B cell (primary cell): Measurements from ENCODE around the gene HMGN4. TPM values are rescaled to one million over a fixed set of nuclear protein-coding genes. Genes with fewer than 3 reads are reported as not detected.

Experiments used
- ATAC-seq: fragments of 200-7000 bp; cut with Tn5 transposase; one replicate; pipeline ENCODE4 v1.10.0; 2021; ENCODE audit warnings: low read depth, mild to moderate bottlenecking, moderate number of reproducible peaks, moderate library complexity
- CTCF ChIA-PET: fragments of 350-600 bp; sonication (Branson Sonifier 250); formaldehyde crosslinking; loops from one replicate; lab custom pipeline; 2021; ENCODE audit warnings: antibody characterized with exemption, inconsistent platforms; lab: Charles Lee
- POLR2A ChIA-PET: fragments of 350-600 bp; sonication (Branson Sonifier 250); formaldehyde crosslinking; loops from one replicate; lab custom pipeline; 2021; ENCODE audit warnings: antibody characterized with exemption; lab: Charles Lee
- DNase-seq: peaks from one replicate; pipeline ENCODE4 v3.0.0; 2013
- H2AFZ ChIP-seq: 2 replicates; pipeline ENCODE4 v1.6.1; 2012; ENCODE audit warnings: mild to moderate bottlenecking, low read depth, low read length; ENCODE audit not compliant: insufficient read depth, poor library complexity, severe bottlenecking
- H3K27ac ChIP-seq, 2 donors: 1 replicate in 1 of 2; 2 replicates in 1 of 2; pipeline ENCODE4 v1.5.1; 2012 to 2013; ENCODE audit warnings: low read length in 2 of 2, mild to moderate bottlenecking in 2 of 2, moderate library complexity in 1 of 2
- H3K27me3 ChIP-seq, 4 experiments: fragments of 200-600 bp in 1 of 4; sonication (generic) in 1 of 4; replicated peaks in 1 of 4; 1 replicate in 2 of 4; 2 replicates in 2 of 4; pipeline versions ENCODE4 v1.6.1 to v1.7.0; 2013 to 2016; ENCODE audit warnings: low read length in 3 of 4, mild to moderate bottlenecking in 2 of 4, mixed read lengths in 1 of 4, moderate library complexity in 1 of 4; ENCODE audit not compliant: insufficient read depth in 4 of 4, control insufficient read depth in 3 of 4; ENCODE audit errors: control extremely low read depth in 1 of 4
- H3K36me3 ChIP-seq, 2 experiments: replicated peaks in 1 of 2; 1 replicate in 1 of 2; 2 replicates in 1 of 2; pipeline versions ENCODE4 v1.6.1 to v1.7.1; 2013; ENCODE audit warnings: low read length in 1 of 2; ENCODE audit not compliant: insufficient read depth in 2 of 2, control insufficient read depth in 1 of 2; ENCODE audit errors: control extremely low read depth in 1 of 2, extremely low read depth in 1 of 2
- H3K4me1 ChIP-seq, 2 donors: fragments of 200-600 bp in 1 of 2; sonication (generic) in 1 of 2; 1 replicate in 1 of 2; 2 replicates in 1 of 2; pipeline versions ENCODE4 v1.5.1 to v1.6.1; 2013 to 2017; ENCODE audit warnings: low read length in 2 of 2; ENCODE audit not compliant: control insufficient read depth in 2 of 2, insufficient read depth in 2 of 2
- H3K4me2 ChIP-seq: replicated peaks from 2 replicates; pipeline ENCODE3; 2012; ENCODE audit warnings: mild to moderate bottlenecking, low read depth, low read length; ENCODE audit not compliant: poor library complexity, severe bottlenecking
- H3K4me3 ChIP-seq, 5 experiments: fragments of 200-600 bp in 1 of 5; sonication (generic) in 1 of 5; 1 replicate in 3 of 5; 2 replicates in 2 of 5; pipeline versions ENCODE4 v1.5.1 to v1.7.0; 2011 to 2016; ENCODE audit warnings: low read length in 4 of 5, mild to moderate bottlenecking in 4 of 5, low read depth in 2 of 5, control low read depth in 1 of 5, moderate library complexity in 1 of 5; ENCODE audit not compliant: insufficient read depth in 1 of 5; ENCODE audit errors: control extremely low read depth in 1 of 5, extremely low read depth in 1 of 5
- H3K79me2 ChIP-seq: fragments of 200-600 bp; sonication (generic); one replicate; pipeline ENCODE4 v1.6.0; 2016; ENCODE audit warnings: low read length; ENCODE audit not compliant: control insufficient read depth, insufficient read depth
- H3K9ac ChIP-seq: fragments of 200-600 bp; sonication (generic); 2 replicates; pipeline ENCODE4 v1.6.1; 2017; ENCODE audit warnings: mild to moderate bottlenecking, low read length, moderate library complexity
- H3K9me3 ChIP-seq, 3 donors: one replicate each; pipeline versions ENCODE4 v1.6.1 to v1.7.1; 2013; ENCODE audit warnings: low read length in 2 of 3; ENCODE audit not compliant: control insufficient read depth in 2 of 3, insufficient read depth in 1 of 3; ENCODE audit errors: control extremely low read depth in 1 of 3
- H4K20me1 ChIP-seq: 2 replicates; pipeline ENCODE4 v1.6.0; 2012; ENCODE audit warnings: mild to moderate bottlenecking, low read length; ENCODE audit not compliant: insufficient read depth, control insufficient read depth, poor library complexity, severe bottlenecking
- H3K27ac Mint-ChIP-seq: one replicate; pipeline ENCODE4 v1.8.0; 2021; ENCODE audit warnings: mixed read lengths
- H3K27me3 Mint-ChIP-seq: one replicate; pipeline ENCODE4 v1.8.0; 2021; ENCODE audit warnings: mixed read lengths
- H3K4me1 Mint-ChIP-seq: one replicate; pipeline ENCODE4 v1.8.0; 2021; ENCODE audit warnings: mixed read lengths
- H3K4me3 Mint-ChIP-seq: one replicate; pipeline ENCODE4 v1.8.0; 2021; ENCODE audit warnings: mixed read lengths
- H3K9me3 Mint-ChIP-seq: one replicate; pipeline ENCODE4 v1.8.0; 2022; ENCODE audit warnings: mixed read lengths; ENCODE audit not compliant: insufficient read depth
- CTCF ChIP-seq: fragments of 200-600 bp; IDR thresholded peaks from one replicate; pipeline ENCODE4 v1.8.0; 2022; ENCODE audit warnings: antibody characterized with exemption, mild to moderate bottlenecking
- EZH2 ChIP-seq: IDR thresholded peaks from 2 replicates; pipeline ENCODE4 v1.6.1; 2012; ENCODE audit warnings: borderline replicate concordance, low read depth, mild to moderate bottlenecking, moderate library complexity, low read length; ENCODE audit not compliant: insufficient read depth, poor library complexity, severe bottlenecking
- WGBS: methylation state at CpG from one replicate; pipeline ENCODE4 v1.1.5; 2013; ENCODE audit warnings: missing lambda C conversion rate; ENCODE audit not compliant: insufficient coverage; 5-methylcytosine and 5-hydroxymethylcytosine counted together
- intact Hi-C: fragments of 100-400 bp; cut with micrococcal nuclease; formaldehyde crosslinking; loops from one replicate; pipeline ENCODE4 v1.10.0; 2022
- polyA plus RNA-seq: library from polyadenylated mRNA; depleted of rRNA; stranded (reverse); fragments of >200 nt; gene quantifications from 2 replicates; pipeline ENCODE4 v1.2.3, GENCODE V29; 2012
- total RNA-seq, 2 donors: library from RNA; stranded (reverse); fragments of 120-200 nt in 1 of 2; gene quantifications; 1 replicate in 1 of 2; 2 replicates in 1 of 2; pipeline versions ENCODE4 v1.2.3 to v1.2.4, GENCODE V29; 2013 to 2022

The HMGN4 gene
- total and polyA plus RNA-seq, 2 donors (not counting 1 experiment from before 2014, with no cell fraction given), result 37.7 to 81.1 TPM

- no peaks in the 10 kb centered on the region for H3K27me3 ChIP-seq
- H3K4me1 Mint-ChIP-seq, result peaks cover 22% of the 10 kb centered on the region
- no peak for DNase-seq
- no peaks in the 10 kb centered on the region for H3K36me3 ChIP-seq
- ChIA-PET POLR2A (interaction anchor here (1.2 to 3.0 kb wide), 3 partner anchors 12 to 31 kb away, joined by 3 to 10 read pairs (median 4); partner anchors contain the start of gene HMGN4), CTCF (interaction anchor here (1.2 to 5.6 kb wide), 5 partner anchors 14 to 44 kb away, joined by 4 to 35 read pairs (median 16); partner anchors contain the start of gene HMGN4)
- no peak overlapping the region for H3K27ac Mint-ChIP-seq
- H2AFZ ChIP-seq, result no peak overlapping the region
- H3K9me3 Mint-ChIP-seq, result no peaks in the 10 kb centered on the region
- no peak for ATAC-seq
- H3K4me3 Mint-ChIP-seq, result no peak overlapping the region
- no peaks in the 10 kb centered on the region for H3K27me3 Mint-ChIP-seq
- H3K4me2 ChIP-seq, result peak overlapping the region; percentile 70
- H3K27ac ChIP-seq, result no peak overlapping the region
- peaks cover 15 to 45% of the 10 kb centered on the region in 2 donors for H3K4me1 ChIP-seq
- H3K79me2 ChIP-seq, result no peaks in the 10 kb centered on the region
- WGBS, result 94% methylated on average over 7 of the region's 10 CpGs
- H3K4me3 ChIP-seq, result no peak overlapping the region
- no peaks in the 10 kb centered on the region for H3K9me3 ChIP-seq
- TF ChIP-seq CTCF, result no peak
- no peak for TF ChIP-seq EZH2
- intact Hi-C loops, result loop anchor here (2.0 to 10.0 kb wide), 5 partner anchors 239 to 923 kb away; partner anchors contain the start of gene ZNF184
- peak overlapping the region; percentile 61 for H3K9ac ChIP-seq
- no peaks in the 10 kb centered on the region for H4K20me1 ChIP-seq
Observed at GRCh38 chr6:26552205-26552604, 14.0 kb downstream of the HMGN4 start.

- ATAC-seq, result no peak
- TF ChIP-seq CTCF (no peak), EZH2 (no peak)
- H3K27ac Mint-ChIP-seq, result no peak overlapping the region
- H3K4me1 ChIP-seq, result peaks cover 15 to 45% of the 10 kb centered on the region in 2 donors
- H3K27me3 ChIP-seq, result no peaks in the 10 kb centered on the region
- H3K9ac ChIP-seq, result peak overlapping the region; percentile 61
- 52% methylated on average over 7 of the region's 11 CpGs for WGBS
- ChIA-PET CTCF (interaction anchor here (1.0 to 5.6 kb wide), 8 partner anchors 15 to 106 kb away, joined by 3 to 35 read pairs (median 5); partner anchors contain the start of gene HMGN4), POLR2A (interaction anchor here (1.5 to 3.0 kb wide), 4 partner anchors 14 to 32 kb away, joined by 4 to 21 read pairs (median 8); partner anchors contain the start of gene HMGN4)
- H3K4me3 Mint-ChIP-seq, result no peak overlapping the region
- H2AFZ ChIP-seq, result peak overlapping the region; percentile 67
- H3K27me3 Mint-ChIP-seq, result no peaks in the 10 kb centered on the region
- H3K4me1 Mint-ChIP-seq, result peaks cover 22% of the 10 kb centered on the region
- no peak overlapping the region for H3K27ac ChIP-seq
- H3K4me2 ChIP-seq, result peak overlapping the region; percentile 70
- no peaks in the 10 kb centered on the region for H3K79me2 ChIP-seq
- H4K20me1 ChIP-seq, result no peaks in the 10 kb centered on the region
- H3K36me3 ChIP-seq, result no peaks in the 10 kb centered on the region
- H3K9me3 ChIP-seq, result no peaks in the 10 kb centered on the region
- H3K4me3 ChIP-seq, result peak overlapping the region; percentile 59 to 90 (median 74)
- intact Hi-C loops, result loop anchor here (1.0 to 10.0 kb wide), 7 partner anchors 14 to 922 kb away; partner anchors contain the start of genes HMGN4 and ZNF184
- no peaks in the 10 kb centered on the region for H3K9me3 Mint-ChIP-seq
- DNase-seq, result no peak
Observed at GRCh38 chr6:26552640-26553188, 14.5 kb downstream of the HMGN4 start.
